Tibial artery (tissue), 4 donors: ENCODE measurements around the gene HOXA5.

Experiments
- DNase-seq, 2 donors: peaks; one replicate each; pipeline ENCODE4 v3.0.0-alpha.2; 2019
- H3K27ac ChIP-seq, 2 donors: fragments of 200-600 bp; sonication (generic) in 1 of 2; 1 replicate in 1 of 2; 2 replicates in 1 of 2; pipeline ENCODE4 v1.5.1; 2018 to 2019; ENCODE audit warnings: mild to moderate bottlenecking in 1 of 2
- H3K27me3 ChIP-seq, 2 donors: fragments of 200-600 bp; sonication (generic) in 1 of 2; one replicate each; pipeline versions ENCODE4 v1.5.1 to v1.6.0; 2016 to 2019
- H3K36me3 ChIP-seq, 3 donors: fragments of 200-600 bp; sonication (generic) in 2 of 3; one replicate each; pipeline ENCODE4 v1.5.1; 2016 to 2019; ENCODE audit warnings: mild to moderate bottlenecking in 2 of 3
- H3K4me1 ChIP-seq, 4 donors: fragments of 200-600 bp; sonication (generic) in 2 of 4; 1 replicate in 3 of 4; 2 replicates in 1 of 4; pipeline ENCODE4 v1.5.1; 2016 to 2019
- H3K4me3 ChIP-seq, 2 donors: fragments of 200-600 bp; sonication (generic) in 1 of 2; 1 replicate in 1 of 2; 2 replicates in 1 of 2; pipeline ENCODE4 v1.5.1; 2018 to 2019; ENCODE audit warnings: mild to moderate bottlenecking in 2 of 2
- H3K9me3 ChIP-seq, 3 donors: fragments of 200-600 bp; sonication (generic) in 1 of 3; one replicate each; pipeline ENCODE4 v1.5.1; 2016 to 2019
- intact Hi-C: fragments of 100-400 bp; cut with DNase I; formaldehyde crosslinking; loops from one replicate; pipeline ENCODE4 v1.15.0; 2023; ENCODE audit warnings: low total_unique reads
- TF ChIP-seq, protein P1 (sequence below), 2 experiments: fragments of 200-600 bp in 1 of 2; fragments of 450-650 bp in 1 of 2; IDR thresholded peaks; one replicate each; pipeline ENCODE4 v1.5.1; 2017 to 2019; ENCODE audit warnings: antibody characterized with exemption in 2 of 2, mild to moderate bottlenecking in 1 of 2, moderate library complexity in 1 of 2

Gene HOXA5

DNA sequence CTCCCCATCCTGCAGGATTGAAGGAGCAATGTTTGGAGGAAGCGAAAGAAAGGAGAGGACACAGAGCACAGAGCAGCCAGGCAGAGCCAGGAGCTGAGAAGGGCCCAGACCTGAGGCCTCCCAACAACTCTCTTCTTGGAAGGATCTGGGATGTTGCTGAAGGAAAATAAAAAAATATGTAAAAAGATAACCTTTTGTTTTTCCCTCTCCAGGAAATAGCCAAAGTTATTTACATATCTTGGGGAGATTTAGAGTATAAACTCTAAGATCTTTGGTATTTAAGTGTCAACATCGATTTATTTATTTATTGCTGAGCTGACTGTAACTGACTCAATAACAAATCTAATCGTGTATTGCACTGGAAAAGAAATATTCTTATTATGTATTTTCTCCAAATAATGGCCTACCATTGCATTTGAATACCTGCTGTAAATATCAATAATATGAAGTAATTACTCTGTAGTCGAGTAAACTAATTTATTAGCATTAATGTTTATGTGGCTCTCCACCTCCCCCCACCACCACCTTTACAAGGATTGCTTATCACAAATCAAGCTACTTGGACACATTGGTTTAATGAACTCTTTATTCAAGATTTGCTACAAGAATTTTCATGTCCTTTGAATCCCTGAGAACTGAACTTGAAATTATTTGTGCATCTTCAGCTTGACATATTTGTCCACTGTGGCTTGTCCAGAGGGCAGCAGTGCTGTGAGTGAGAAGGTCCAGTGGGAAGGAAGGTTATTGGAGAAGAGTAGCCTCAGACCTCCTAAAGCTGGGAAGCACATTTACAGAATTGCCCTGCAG, 43.4 kb upstream of the HOXA5 start:
- TF ChIP-seq, protein P1, sequence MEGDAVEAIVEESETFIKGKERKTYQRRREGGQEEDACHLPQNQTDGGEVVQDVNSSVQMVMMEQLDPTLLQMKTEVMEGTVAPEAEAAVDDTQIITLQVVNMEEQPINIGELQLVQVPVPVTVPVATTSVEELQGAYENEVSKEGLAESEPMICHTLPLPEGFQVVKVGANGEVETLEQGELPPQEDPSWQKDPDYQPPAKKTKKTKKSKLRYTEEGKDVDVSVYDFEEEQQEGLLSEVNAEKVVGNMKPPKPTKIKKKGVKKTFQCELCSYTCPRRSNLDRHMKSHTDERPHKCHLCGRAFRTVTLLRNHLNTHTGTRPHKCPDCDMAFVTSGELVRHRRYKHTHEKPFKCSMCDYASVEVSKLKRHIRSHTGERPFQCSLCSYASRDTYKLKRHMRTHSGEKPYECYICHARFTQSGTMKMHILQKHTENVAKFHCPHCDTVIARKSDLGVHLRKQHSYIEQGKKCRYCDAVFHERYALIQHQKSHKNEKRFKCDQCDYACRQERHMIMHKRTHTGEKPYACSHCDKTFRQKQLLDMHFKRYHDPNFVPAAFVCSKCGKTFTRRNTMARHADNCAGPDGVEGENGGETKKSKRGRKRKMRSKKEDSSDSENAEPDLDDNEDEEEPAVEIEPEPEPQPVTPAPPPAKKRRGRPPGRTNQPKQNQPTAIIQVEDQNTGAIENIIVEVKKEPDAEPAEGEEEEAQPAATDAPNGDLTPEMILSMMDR (IDR thresholded peaks at IDR 0.05) = no peak
- Histone ChIP-seq H3K4me3 (no peak overlapping the region), H3K27ac (no peak overlapping the region), H3K4me1 (peaks cover 0 to 23% (median 21%) of the 10 kb centered on the region in 4 donors), H3K27me3 (peaks cover 0 to 92% of the 10 kb centered on the region in 2 donors), H3K9me3 (no peaks in the 10 kb centered on the region), H3K36me3 (no peaks in the 10 kb centered on the region)
- intact Hi-C loops = no loop called here
- DNase-seq = peak; percentile 9 to 35

DNA sequence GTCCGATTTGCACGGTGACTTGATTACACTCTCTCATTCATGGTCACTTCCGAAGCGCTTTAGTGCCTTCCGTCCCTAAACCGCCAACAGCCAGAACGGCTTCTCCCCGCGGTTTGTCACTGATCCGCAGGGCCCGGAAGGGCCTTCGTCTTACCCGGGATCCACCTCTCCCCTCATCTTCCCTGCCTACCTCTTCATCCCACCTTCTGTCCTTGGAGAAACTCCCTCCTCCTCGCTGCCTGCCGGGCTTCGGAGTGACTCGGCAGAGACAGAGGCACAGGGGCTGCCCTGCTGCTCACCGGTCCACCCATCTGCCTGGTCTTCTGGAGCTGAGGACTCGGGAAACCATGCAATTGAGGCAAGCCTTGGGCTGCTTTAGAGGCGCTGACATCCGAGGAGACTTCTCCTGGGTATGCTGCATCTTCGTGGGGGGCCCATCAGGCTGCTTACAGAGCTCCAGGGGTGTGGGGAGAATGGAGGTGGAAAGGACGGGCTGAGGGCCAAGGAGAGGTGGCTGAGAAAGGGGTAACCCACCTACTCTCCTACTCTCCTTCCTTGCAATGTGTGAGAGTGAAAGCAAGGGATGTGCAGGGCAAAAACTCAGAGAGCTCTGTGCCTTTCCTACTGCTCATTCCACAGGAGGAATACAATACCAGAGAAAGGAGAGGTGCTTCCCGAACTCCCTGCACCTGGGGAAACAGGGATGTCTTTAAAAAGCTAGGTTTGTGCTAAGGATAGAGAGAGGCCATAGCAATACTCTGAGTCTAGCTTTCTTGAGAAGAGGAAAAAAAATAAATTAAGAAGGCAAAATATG, 42.6 kb upstream of the HOXA5 start:
- peak overlapping the region in 1 of 2 donors; percentile 24 for H3K4me3 ChIP-seq
- TF ChIP-seq, protein P1 (IDR thresholded peaks at IDR 0.05) = no peak
- H3K27ac ChIP-seq = peak overlapping the region in 1 of 2 donors; percentile 60
- no peaks in the 10 kb centered on the region for H3K36me3 ChIP-seq
- peaks cover 0 to 23% (median 21%) of the 10 kb centered on the region in 4 donors for H3K4me1 ChIP-seq
- H3K27me3 ChIP-seq = peaks cover 0 to 92% of the 10 kb centered on the region in 2 donors
- DNase-seq = peak; percentile 17 to 64
- intact Hi-C loops = no loop called here
- H3K9me3 ChIP-seq = no peaks in the 10 kb centered on the region

DNA sequence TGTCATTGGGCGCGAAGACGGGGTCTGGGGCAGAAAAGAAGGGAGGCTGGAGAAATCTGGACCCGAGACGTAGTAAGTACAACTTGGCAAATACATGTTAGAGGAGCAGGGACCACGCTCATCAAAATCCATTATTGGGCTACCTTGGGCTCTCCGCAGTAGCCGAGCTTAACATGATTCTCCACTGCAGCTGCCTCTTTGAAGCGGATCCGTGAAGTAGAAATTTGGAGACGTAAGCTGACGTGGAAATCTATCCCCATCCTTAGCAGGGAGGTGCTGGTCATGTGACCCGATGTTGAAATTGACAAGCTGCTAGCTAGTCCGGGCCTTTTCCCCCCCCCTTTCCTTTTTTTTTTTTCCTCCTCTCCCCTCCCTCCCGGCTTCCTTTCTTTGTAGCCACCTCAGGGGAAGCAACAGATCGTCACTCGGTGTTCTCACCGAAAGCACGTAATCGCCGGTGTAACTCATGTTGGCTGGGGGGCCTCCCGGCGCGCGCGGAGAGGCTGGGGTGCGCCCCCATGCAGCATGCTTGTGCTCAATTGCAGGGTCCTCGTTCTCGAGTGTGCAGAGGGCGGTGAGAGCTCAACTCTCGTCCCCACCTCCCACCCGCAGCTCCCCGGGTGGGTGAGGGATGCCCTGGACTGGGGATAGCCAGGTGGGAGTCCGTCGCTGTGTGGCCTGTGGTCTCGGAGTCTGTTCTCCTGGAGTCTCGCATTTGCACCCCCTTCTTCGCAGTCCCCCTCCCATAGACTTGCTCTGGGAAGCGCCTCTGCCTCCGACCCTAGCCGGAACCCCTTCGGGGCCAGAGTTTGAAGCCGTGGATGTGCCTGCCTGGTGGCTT, 41.8 kb upstream of the HOXA5 start, which contains the start of gene HOXA11:
Gene HOXA11, minus strand, starts transcription at position 220 of the 841 bp plus-strand sequence. Its CDS starts 88 bp downstream, at position 132.
- H3K4me3 ChIP-seq = peak within 1 kb of the TSS; percentile 47 to 59
- H3K4me1 ChIP-seq = peaks cover 0 to 23% (median 22%) of the 10 kb centered on the region in 4 donors
- H3K36me3 ChIP-seq = no peaks in the 10 kb centered on the region
- peak; percentile 77 to 81 for DNase-seq
- intact Hi-C loops = no loop called here
- H3K27me3 ChIP-seq = peaks cover 0 to 92% of the 10 kb centered on the region in 2 donors
- no peaks in the 10 kb centered on the region for H3K9me3 ChIP-seq
- peak within 1 kb of the TSS; percentile 34 to 60 for H3K27ac ChIP-seq
- TF ChIP-seq, protein P1 (IDR thresholded peaks at IDR 0.05) = no peak

DNA sequence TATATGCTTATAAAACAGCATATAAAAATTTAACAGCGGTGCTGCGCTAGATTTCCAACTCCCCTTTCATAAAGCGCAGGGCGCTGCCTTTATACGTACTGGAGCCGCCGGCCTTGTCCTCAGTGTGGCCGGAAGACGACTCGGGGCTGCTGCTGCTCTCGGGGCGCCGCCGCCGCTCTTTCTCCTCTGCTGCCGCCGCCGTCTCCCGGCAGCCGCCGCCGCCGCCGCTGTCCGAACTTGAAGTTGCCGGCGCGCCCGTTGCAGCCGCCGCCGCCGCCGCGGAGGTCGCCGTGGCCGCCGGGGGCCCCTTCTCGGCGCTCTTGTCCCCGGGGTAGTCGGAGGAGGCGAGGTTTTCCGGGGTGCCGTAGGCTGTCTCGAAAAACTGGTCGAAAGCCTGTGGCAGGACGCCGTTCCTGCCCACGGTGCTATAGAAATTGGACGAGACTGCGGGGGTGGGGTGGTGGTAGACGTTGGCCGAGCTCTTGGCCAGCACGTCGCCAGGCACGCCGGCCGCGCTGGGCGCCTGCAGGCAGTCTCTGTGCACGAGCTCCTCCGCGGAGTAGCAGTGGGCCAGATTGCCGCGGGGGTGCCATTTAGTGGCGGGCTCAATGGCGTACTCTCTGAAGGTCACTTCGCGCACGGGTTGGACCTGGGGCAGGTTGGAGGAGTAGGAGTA, 41.0 kb upstream of the HOXA5 start:
- Histone ChIP-seq H3K9me3 (no peaks in the 10 kb centered on the region), H3K27ac (peak overlapping the region; percentile 34 to 60), H3K27me3 (peaks cover 0 to 94% of the 10 kb centered on the region in 2 donors), H3K4me1 (peaks cover 0 to 28% (median 25%) of the 10 kb centered on the region in 4 donors), H3K36me3 (no peaks in the 10 kb centered on the region), H3K4me3 (peak overlapping the region; percentile 47 to 59)
- DNase-seq = peak; percentile 45 to 67
- intact Hi-C loops = no loop called here
- TF ChIP-seq, protein P1 (IDR thresholded peaks at IDR 0.05) = no peak
